Inferior parietal cortex (tissue), 1 donor: ENCODE measurements around the gene ZNRF3.

ENCODE experiments used
- DNase-seq: peaks from one replicate; pipeline ENCODE4 v3.0.0-alpha.2; 2016; ENCODE audit errors: extremely low spot score

The ZNRF3 gene

DNA sequence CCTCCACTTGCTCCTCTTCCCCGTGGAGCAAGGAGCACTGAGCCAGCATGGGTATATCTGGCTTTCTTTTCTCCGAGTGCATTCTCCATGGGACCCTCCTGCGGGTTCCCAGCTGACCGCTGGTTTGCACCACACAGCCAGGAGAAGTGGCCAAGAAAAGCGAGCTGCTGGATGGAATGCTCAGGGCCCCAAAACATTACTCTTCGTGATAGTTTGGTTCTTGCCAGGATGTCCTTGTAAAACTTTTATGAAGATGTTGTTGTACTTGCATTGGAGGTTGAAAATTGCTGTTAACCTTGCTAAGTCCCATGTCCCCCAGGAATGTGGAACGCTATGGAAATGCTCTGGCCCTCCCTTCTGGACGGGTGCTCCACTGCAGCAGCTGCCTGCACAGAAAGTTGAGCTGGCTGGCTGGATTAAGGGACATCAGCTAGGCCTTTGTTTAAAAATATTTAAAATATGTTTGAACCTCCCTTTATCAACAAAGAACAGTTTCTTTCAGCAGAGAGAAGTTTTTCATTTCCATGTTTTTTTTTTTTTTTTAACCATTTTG, 68.7 kb downstream of the ZNRF3 start:
- no peak for DNase-seq

DNA sequence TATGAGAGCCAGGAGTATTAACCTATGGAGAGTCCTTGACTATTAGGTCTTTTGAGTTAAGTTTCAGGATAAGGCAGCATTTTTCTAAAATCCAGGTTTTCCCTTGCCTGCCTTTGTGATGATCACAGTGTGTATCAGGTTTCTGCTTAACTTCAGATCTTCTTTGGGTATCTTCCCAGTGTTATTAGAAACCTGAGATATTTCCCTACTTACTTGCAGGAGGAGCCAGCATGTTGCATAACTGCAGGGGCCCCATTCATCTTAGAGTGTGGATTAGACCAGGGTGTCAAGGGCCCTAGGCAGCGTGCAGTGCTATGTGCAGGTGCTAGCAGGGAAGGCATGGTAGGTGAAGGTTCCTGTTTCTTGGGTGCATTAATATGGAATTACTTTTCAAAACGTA, 69.5 kb downstream of the ZNRF3 start:
- no peak for DNase-seq

DNA sequence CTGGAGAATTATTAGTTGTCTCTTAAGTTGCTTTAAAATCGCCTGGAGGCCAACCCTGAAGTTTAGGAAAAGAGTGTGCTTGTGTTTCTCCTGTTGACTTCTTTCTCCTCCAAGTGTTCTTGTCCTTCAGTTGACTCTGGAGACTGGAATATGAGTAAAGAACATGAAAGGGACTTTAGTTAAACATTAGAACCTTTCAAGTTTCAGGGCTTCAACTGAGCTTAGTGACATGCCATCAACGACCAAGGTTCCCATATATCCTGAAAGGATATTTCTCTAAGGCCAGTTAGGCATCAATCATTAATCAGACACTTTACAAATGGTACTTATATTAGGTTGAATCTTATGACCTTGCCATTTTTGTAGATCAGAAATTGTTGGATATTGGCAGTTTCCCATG, 70.0 kb downstream of the ZNRF3 start:
- DNase-seq: no peak

DNA sequence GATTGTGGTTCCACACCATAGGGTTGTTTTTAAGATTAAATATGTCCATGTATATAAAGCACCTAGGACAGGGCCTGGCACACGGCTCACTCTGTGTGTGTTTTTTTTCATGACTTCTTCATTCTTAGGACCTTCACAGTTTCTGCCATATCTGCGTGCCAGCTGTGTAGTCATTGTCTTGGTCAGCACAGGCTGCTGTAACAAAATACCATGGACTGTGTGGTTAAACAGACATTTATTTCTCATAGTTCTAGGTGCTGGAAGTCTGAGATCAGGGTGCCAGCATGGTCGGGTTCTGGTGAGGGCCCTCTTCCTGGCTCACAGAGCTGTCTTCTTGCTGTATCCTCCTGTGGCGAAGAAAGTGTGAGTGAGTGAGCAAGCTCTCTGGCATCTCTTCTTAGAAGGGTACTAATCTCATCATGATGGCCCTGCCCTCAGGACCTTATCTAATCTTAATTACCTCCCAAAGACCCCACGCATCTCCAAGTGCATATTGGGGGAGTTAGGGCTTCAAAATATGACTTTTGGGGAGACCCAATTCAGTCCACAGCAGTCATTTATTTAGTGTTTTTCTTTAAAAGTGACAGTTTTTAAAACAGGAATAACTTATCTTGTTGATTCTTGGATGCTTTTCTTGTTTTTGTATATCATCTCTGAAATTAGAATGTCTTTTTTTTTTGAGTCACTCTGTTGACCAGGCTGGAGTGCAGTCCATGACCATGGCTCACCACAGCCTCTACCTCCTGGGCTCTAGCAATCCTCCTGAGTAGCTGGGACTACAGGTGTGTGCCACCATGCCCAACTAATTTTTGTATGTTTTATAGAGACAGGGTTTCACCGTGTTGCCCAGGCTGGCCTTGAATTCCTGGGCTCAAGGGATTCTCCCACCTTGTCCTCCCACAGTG, 70.9 kb downstream of the ZNRF3 start:
- no peak for DNase-seq

DNA sequence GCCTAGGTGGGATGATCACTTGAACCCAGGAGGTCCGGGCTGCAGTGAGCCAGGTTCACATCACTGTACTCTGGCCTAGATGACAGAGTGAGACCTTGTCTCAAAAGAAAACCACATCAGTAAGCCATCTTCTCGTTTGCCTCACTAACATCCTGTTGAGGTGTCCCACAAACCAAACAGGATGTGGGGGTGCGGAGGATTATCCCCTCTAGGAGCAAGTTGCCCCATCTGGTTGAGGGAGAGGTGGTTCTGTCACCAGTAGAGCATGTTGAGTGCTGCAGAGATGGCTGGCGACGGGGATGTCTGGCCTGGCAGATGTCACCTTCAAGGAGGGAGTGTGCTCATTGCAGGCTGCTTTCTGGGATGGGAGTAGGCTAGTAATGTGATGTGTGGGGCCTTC, 72.4 kb downstream of the ZNRF3 start:
- no peak for DNase-seq

DNA sequence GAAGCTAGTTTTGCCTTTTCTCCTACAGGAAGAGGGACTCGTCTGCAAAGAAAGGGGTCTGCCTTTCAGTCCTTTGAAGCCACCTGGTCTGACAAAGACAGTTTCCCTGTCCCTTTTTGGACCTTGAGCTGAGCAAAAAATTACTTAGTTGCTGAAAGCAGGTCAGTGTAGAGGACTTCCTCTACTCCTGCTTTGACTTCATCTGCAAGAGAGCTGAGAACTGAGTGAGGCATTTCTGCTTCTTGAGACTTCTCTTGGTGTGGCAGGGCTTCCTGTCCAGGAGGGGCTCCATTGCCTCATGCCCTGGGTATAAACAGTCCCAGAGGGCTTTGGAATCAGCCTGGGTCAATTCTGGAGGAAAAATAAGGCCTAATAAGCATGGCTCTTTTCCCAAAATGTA, 73.1 kb downstream of the ZNRF3 start:
- DNase-seq: no peak

DNA sequence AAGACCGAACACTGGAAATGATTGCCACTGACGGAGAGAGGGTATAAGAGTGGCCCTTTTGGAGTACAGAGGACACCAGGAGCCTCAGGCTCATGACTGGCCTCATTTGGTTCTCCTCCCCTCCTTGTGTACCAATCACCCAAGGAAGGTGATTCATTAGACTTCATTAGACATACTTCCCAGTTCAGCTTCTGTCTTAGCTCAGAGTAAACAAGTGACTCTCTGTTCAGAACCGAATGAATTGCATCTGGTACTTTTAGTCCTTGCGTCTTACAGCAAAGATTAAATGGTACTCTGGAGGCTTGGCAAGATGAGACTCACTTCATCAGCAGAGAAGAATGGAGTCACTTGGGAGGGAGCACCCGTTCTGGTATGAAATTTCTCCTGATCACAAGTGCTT, 75.2 kb downstream of the ZNRF3 start:
- peak; percentile 34 for DNase-seq

DNA sequence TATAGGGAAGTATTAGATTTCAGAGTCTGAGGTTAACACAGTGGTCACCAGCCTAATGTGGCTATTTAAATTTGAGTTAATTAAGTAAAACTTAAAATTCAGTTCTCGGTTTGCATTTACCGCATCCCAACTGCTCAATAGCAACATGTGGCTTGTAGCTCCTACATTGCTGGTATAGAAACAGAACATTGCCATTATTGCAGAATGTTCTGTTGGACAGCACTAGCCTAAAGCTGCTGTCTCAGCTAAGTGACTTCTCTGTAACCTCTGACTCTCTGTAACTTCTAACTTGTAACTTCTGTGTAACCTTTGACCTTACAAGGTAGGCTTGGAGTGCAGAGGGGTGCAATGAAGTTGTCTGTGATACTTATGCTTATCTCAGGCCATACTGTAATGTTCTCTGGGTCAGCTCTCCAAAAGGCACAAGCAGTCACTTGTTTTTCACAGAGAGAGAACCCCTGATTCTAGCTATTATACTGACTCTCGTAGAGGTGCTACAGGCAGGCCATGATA, 78.7 kb downstream of the ZNRF3 start:
- DNase-seq: no peak

DNA sequence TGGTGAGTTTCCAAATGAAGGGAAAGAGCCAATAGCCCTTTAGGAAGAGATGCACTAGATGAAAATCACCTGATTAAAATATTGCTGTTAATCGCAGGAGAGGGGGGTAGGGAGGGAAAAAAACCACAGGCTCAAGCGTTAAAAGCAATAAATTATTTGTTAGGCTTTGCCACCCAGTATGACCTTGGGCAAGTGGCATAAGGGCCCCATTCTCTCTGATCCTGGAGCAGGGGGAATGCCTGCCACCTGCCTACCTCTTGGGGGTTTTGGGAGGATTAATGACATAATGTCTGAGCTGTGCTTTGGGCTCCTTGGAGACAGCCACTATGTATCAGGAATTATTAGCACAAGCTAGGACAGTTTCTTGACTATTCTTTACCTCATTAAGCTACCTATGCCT, 80.0 kb downstream of the ZNRF3 start:
- no peak for DNase-seq

DNA sequence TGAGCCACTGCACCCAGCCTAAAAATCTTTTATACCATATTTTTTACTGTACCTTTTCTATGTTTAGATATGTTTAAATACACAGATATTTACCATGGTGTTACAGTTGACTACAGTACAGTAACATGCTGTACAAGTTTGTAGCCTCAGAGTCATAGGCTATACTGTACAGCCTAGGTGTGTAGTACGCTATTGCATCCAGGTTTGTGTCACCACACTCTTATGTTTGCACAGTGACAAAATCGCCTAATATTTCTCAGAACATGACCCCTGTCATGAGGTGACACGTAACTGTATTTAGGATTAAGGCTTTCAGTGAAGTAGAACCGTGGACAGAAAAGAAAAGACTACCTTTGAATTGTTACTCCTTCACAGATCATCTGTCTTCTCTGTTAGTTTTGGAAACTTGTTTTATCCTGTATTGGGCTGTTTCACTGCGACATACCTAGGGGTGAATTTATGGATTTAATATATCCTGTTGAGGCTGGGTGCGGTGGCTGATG, 83.8 kb downstream of the ZNRF3 start:
- no peak for DNase-seq

DNA sequence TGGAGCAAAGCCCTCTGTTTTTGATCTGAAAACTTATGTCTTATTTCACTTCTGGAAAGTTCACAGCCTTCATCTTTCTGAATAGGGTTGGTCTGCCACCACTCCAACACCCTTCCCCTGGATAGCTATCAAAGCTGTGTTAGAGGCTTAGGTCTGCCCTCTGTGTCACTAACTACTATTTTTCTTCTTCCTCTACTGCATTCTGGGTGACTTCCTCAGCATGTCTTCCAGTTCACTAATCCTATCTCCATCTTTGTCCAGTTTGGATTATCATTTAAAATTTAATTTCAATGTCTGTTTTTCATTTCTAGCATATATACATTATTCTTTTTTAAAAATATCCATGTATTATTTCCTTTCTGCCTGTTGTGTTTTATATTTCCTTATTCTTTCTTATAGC, 84.6 kb downstream of the ZNRF3 start:
- DNase-seq: no peak

DNA sequence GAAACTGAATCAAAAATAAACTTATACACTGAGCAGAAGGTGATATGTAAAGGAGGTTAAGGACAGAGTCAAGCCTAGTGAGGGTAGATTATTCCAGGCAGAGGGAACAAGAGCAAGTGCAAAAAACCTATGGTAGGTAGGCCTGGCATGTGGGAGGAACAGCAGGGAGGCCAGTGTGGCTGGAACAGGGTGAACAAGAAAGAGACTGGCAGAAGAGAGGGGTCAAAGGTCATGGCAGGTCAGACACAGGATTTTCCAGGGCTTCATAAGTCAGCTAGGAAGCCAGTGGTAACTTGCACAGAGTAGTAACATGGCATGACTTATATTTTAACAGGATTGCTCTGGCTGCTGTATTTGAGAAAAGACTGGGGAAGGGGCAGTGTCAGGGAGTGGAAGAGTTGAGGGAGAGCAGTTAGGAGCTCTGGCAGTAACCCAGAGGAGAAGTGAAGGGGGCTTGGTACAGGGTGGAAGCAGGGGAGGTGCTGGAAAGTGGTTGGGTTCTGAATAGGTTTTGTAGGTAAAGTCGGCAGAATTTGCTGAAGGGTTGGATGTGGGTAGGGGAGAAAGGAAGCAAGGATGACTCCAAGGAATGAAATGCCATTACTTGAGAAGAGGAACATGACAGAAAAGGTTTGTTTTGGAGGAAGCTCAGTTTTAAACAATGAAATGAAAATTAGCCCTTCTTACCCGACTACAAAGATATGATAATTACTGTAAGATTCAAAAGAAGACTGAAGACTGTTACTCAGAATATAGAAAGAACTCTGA, 86.2 kb downstream of the ZNRF3 start:
- no peak for DNase-seq

DNA sequence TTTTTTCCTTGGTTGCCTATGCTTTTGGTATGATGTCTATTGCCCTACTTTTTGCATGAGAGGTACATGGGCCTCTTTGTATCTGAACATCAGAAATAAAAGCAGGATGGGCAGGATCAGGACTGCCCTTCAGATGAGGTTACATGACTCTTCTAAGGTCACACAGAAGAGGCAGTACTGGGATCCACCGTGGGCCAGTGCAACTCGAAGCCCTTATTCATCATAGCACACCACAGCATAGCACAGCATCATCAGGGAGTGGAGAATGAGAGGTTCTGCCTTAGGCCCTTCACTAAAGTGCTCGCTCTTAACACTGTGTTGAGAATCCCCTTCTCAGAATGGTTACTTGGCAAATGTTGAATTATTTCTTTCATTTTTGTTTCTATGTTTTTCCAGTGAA, 90.0 kb downstream of the ZNRF3 start:
- DNase-seq: no peak

DNA sequence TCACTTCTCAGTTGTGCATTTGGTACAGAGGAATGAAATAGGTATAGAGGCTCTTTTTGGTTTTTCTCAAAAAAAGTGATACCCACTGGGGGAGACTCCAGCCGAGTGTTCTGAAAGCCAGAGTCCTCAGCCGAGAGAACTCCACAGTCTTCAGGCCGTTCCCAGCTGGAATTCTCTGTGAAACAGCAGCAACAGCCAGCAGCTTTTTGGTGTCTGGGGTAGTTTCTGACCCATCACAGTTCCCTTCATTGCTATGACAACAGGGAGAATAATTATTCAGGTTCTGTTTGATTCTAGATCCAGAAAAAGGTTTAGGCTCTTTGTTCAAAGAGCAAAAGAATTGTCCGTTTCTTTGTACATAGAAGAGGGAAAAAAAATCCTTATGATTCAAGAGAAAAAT, 93.7 kb downstream of the ZNRF3 start:
- no peak for DNase-seq

DNA sequence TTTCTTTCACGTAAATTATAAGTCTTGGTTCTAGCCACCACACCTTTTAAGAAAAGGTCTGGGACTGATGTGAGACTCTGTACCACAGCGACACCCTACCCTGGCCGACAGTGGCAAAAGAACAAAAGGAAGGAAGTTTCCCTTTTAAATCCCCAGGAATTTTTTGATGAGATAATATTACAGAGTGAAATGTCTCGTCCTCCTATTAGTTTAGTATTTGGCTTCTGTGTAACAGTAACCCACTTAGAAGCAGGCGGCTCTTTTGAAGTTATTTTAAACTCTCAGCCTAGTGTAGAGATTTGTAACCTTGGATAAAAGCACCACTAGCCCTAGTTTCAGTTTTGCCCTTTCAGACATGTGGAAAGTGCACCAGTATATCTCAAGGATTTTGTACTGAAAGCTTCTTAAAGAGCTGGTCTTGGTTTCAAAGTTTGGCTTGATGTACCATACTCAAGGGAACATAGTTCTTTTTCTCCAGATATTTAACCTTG, 94.2 kb downstream of the ZNRF3 start:
- no peak for DNase-seq

DNA sequence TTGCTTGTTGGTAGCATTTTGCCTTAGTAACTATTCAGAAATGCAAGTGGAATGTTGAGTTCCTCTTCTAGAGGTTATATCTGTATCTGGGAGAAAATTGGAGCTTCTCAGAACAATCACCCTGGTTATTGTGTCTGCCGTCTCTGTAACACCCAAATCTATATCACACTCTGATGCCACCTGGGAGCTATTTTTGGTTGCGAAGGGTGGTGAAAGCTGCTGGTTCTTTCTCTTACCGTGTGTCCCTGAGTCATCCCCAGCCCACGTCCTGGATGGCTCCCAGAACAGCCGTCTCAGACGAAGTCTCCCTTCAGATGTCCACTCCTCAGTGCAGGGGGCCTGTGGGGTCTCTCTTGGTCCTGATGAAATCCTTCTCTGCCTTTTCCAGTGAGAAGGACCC, 94.8 kb downstream of the ZNRF3 start:
- DNase-seq: peak; percentile 54

DNA sequence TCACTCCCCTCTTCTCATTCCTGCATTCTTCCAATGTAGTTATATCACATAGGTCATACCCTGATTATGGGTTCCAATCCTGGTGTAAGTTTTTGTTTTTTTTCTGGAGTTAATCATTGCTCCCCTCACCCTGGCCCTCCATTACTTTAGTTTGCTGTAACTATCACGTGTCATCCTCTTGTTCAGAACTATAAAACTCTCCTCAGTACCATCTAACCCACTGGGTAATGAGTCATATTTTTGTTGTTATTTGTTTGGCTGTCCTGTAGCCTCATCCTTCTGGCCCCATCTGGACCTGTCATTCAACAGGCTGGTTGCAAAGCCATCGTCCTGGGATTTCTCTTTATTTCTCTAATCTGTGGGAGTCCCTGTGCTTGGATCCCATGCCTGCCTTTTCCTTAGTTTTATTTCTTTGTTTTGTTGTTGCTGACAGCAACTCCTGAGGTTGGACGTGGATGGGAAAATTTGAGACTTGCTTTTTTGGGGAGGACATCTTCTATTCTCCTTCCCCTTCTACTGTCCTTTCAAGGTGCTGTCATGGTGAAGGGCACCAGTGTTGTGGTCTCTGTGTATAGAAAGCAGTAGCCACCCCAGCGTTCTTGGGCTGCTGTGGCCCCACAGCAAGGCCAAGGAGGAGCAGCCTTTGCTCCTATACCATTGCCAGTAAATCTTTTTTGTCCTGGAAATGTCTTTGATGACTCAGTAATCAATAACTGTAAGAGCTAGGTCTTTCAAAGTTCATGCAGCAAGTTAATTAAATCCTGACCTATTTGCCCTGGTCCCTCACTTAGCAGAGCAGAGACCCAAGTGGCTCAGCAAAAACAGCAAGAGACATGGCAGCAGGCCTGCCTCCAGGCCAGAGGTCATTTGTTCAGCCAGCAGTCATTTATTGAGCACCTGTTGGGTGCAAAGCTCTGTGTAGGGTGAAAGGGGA, 95.8 kb downstream of the ZNRF3 start:
- no peak for DNase-seq

DNA sequence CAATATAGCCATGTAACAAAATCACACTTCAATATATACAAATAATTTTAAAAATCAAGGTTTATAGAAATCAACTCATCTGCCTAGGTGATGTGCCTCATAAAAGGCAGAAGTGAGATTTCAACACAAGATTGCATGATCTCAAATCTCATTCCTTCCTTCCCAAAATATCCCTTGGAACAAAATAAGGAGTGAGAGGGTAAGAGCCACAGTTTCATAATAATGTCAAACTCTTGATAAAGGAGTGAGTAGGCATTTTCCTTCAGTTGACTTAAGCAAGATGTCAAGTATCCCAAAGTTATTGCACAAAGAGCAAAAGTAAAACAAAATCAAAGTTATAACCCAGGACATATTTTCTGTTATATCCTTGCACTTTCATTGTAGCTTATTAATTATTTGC, 97.0 kb downstream of the ZNRF3 start:
- no peak for DNase-seq

DNA sequence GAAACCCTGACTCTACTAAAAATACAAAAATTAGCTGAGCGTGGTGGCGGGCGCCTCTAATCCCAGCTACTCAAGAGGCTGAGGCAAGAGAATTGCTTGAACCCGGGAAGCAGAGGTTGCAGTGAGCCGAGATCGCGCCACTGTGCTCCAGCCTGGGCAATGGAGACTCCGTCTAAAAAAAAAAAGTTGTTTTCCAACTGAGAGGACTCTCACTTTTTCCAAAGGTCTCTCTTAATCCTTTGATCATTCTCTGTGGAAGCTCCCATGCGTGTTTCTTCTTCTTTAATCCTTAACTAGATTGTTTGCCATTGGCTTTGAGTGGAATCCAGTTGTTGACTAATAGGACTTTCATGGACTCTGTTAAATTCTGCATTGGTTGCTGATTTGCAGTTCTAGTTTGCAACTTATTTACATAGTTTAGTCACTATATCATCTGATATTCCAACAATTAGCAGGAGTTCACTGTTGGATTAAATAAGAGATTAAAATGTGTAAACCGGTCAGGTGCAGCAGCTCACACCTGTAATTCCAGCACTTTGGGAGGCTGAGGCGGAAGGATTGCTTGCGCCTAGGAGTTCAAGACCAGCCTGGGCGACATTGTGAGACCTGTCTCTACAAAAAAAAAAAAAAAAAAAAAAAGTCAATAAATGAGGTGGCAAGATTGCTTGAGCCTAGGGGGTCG, 98.6 kb downstream of the ZNRF3 start:
- no peak for DNase-seq

DNA sequence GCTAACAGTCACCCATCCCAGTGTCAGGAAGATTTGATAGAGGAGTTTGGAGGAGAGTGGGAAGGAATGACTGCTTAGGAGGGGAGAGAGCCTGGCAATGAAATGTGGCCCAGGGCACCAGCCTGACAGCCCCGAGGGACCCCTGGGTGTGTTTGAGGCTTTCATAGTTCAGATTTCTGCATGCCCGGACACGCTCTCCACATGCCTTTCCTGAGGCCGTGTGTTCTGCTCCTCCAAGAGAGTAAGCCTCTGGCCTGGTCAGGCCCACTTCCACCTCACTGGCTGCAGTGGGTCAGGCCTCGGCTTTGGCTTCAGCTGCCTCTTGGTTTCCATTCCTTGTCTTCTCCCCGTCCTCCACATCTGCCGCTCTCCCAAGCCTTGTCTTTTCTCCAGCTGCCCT, 99.8 kb downstream of the ZNRF3 start:
- DNase-seq: no peak
